GM18873 (cell line): ENCODE results near the gene CACNA2D2.

Experiments
- ATAC-seq: cut with Tn5 transposase; IDR thresholded peaks from one replicate; pipeline ENCODE4 v1.9.1; 2021; ENCODE audit warnings: mild to moderate bottlenecking, moderate library complexity, moderate number of reproducible peaks; ENCODE audit not compliant: unreplicated experiment, low FRiP score

The CACNA2D2 gene

GRCh38 chr3:50435371-50436113 is 67.9 kb downstream of the CACNA2D2 start:
- ATAC-seq, result no peak

DNA sequence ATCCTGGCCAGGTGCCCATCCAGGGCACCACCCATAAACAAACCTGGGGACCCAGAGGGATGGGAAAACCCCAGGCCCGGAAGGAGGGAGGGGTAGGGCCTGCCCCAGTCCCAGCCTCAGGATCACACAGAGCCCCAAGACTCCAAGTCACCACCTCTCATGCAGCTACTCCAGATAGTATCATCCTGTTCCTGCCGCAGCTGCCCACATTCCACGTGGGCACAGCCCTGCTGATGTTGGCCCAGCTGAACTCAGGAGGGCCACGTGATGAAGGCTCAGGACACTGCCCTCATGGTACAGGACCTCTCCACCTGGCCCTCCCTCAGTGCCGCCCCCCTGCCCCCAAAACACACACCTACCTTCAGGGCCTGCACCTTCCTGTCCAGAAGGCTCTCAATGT is 69.5 kb downstream of the CACNA2D2 start:
- no peak for ATAC-seq

DNA sequence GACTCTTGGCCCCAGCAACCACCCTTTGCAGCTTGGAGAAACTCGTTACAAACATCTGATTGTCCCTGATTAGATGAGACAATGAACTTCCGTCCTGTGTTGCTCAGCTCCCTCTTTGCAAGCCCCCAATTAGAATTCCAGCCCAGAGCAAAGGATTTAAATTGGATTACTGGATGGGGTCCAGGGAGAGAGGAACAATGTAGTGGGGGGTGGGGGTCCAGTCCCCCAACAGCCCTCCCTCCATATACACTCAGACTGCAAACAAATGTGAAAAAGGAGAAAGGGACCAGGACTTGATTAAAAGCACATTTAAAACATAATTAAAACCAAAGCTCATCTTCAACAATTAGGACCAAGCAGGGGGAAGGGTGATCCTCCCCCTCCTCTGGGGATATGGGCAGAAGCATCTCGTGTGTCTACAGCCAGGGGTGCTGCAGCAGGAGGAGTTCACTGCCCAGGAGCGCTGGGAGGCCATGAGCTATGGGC is 72.4 kb downstream of the CACNA2D2 start:
- ATAC-seq, result no peak

- ATAC-seq, result no peak
Measured at GRCh38 chr3:50430191-50430590, 73.2 kb downstream of the CACNA2D2 start.

- ATAC-seq, result no peak
Measured at GRCh38 chr3:50428007-50428633, 75.3 kb downstream of the CACNA2D2 start.

DNA sequence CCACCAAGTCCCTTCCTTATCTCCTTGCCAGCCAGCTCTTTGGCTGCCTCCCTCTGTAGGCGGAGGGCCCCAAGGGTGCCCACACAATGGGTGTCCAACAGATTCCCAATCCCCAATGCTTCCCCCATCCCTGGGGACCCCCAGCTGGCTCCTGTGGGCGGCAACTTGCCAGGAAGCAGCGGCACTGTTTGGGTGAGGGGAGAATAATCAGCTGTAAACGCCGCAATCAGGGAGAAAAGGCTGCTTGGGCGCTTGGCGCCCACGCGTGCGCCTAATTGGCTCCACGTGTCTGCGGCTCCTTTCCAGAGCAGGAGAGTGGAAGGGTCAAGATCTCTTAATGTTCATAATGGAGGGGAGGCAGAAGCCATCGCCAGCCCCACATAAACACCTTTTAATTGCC is 76.2 kb downstream of the CACNA2D2 start:
- ATAC-seq, result no peak

DNA sequence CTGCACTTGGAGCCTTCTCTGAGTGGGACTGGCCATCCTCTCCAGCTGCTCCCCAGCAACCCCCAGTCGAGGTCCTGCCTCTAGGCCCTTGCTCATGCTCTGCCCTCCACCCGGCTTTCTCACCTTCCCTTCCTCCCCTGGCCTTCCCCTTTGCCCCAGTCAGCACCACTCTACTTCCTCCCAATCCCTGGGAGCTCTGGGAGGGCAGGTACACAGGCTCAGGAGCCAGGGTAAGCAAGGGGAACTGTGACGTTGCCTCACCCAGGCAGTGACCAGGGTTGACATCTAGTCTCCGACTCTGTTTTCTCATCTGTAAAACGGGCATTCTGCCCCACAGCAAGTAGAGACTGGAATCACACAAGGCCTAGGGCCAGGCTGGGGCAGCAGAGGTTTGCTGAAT is 77.5 kb downstream of the CACNA2D2 start:
- no peak for ATAC-seq

GRCh38 chr3:50423543-50423942 is 79.9 kb downstream of the CACNA2D2 start:
- no peak for ATAC-seq

DNA sequence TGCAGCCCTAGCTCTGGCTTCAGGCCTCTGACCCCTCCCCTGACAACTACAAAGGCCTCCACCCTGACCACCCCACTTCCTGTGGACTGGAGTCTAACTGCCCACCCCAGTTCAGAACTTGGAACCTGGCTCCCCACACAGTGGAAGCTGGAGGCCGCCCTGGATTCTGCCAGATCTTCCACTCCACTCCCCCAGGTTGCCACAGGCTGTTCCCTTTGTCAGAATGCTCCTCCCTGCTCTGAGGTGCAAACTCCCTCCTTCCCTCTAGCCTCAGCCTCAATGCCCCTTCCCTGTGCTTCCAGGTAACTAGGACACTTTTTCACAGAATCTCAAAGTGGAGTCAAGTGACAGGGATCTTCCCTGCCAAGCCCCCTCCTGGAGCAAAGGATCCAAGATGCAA is 81.3 kb downstream of the CACNA2D2 start:
- ATAC-seq, result no peak

GRCh38 chr3:50419595-50420370 is 83.7 kb downstream of the CACNA2D2 start:
- no peak for ATAC-seq

GRCh38 chr3:50418850-50419249 is 84.6 kb downstream of the CACNA2D2 start:
- ATAC-seq, result no peak

DNA sequence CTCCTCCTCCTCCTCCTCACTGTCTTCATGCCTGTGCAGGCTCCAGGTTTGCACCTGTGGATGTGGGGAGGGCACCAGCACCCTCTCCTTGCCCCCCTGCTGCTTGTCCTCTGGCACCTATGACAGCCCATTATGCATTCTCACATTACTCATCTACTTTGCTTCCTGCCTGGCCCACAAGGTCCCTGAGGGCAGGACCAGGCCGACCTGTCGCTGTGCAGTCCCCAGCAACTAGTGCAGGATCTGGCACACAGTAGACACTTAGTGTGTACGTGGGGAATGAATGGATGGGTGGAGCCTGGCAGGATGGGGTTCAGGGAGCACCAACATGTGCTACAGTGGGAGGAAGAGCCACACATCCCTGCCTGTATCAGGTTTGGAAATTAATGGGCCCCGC is 85.8 kb downstream of the CACNA2D2 start:
- ATAC-seq, result no peak

DNA sequence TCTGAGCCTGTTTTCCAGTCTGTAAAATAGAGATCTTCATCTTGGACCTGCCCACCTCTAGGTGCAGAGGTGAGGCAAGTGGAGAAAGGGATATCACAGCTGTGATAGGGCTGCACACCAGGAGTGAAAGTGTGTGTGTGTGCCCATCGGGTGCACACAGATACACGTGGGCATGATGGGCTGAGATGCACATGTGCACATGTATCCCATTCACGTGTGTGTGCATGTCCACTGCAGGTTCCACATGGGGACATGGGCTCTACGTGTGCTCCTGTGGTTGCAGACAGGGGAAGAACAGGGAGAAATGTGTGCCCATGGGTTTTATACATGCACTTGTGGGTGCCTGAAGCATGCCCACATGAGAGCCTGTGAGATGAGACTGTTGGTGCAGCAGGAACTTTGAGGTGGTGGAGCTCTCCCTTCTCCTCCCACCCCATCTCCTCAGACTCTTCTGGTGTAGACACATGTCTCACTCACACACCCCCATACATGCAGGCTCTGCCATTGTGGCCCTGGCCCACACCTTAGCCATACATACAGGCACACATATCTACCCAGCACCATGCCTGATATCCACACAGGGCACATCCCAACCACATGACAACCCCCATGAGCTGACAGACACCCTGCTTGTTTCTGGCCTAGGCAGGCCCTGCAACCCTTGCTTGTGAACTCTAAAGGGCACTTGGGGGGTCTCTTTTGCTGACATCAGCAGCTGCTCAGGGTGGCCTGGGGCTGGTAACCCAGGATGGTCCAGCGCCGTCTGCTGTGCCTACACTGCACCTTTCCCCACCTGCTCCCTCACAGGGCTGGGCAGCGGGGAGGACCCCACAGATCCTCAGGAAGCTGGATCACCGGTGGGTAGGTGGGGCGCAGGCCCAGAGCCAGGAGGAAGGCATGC is 86.4 kb downstream of the CACNA2D2 start:
- no peak for ATAC-seq

DNA sequence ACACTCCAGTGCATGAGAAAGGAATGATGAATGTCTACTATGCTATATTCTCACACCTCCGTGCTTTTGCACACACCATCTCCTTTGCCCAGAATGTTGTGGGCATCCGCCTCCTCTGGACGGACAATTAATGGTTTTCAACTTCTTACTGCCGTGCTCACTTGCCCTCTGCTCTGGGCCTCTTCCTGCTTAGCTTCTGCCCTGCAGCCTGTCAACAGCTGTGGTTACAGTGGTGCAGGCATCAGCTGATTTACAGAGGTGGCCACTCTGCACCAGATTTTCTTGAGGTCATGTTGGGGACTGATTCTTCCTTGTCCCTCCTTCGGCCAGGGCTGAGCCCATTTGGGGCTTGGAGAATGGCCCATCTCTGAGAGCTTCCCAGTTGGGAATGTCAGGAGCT is 87.6 kb downstream of the CACNA2D2 start:
- ATAC-seq, result no peak

DNA sequence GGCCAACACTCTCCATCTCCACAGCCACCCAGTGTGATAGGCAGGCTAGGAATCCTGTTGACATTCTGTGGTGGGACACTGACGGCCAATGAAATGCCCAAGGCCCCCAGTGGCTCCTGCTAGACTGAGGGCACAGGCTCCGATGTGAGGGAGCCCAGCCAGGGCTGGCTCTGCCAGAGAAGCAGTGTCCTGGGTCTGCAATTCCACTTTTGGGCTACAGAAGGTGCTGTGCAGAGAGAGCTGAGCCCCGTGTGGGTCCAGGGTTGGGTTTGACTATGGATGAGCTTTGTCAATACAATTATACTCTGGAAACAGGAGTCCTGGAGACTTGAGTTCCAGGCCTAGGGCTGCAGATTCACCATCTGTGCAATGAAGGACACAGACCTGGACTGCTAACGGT is 88.4 kb downstream of the CACNA2D2 start:
- ATAC-seq, result no peak

GRCh38 chr3:50414616-50415015 is 88.8 kb downstream of the CACNA2D2 start:
- ATAC-seq, result no peak

DNA sequence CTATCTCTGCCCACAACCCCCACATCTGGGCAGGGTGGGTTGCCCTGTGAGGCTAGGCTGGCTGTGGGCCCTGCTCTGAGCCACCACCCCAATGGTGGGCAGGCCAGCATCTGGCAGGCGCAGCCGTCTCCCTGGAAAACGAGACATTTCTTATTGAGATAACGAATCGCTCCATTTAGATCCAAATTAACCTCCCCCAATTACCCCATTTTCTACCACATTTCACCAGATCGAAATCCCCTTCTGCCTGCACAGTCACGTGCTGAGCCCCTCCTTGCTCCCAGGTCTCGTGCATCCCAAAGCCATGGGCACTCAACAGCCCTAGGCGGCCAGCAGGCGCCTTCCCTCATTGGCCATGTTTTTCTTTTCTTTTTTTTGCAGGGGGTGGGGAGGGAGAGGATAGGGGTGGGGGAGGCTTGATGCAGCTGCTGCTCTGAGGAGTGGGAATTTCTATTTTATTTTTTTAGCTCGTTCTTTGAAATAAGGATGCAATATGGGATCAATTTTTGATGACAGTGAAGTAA is 91.1 kb downstream of the CACNA2D2 start:
- ATAC-seq, result no peak

- ATAC-seq, result no peak
Measured at GRCh38 chr3:50411229-50411628, 92.2 kb downstream of the CACNA2D2 start.

DNA sequence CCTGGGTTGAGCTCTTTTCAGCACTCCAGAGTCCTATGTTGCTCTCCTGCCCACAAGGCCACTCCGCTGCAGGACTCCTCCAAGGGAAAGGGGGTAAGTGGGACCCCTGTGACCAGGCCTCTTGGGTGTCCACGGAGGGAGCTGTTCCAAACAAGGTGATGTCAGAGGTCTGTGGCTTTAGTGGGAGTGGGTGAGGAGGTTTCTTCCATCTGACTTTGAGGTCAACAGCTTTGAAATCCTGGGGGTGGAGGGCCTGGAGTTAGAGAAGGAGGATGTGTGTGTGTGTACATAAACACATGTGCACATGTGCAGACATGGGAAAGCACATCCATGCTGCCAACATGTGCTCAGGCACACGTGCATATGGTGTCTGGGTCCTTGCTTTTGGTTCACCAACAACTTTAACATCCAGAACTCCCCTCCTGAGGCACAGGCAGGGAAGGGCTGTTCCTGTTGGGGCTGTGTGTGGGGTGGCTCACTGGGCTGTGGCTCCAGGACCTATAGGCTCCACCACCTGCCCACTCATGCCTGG is 92.8 kb downstream of the CACNA2D2 start:
- no peak for ATAC-seq

- ATAC-seq, result no peak
Measured at GRCh38 chr3:50410185-50410584, 93.2 kb downstream of the CACNA2D2 start.
